ENCODE results near the gene F7.

GRCh38 chr13:113117335-113117872 lies 11.8 kb downstream of the F7 start:
- TF ChIP-seq CTCF (IDR thresholded peaks at IDR 0.05), result no peak
- no peak for TF ChIP-seq POLR2A (IDR thresholded peaks at IDR 0.05)

All from thyroid gland (tissue), 4 donors.